HG02642 (cell line): ENCODE results near the gene SNCA.

Experiments
- ATAC-seq: cut with Tn5 transposase; IDR thresholded peaks from one replicate; pipeline ENCODE4 v1.9.1; 2021; ENCODE audit warnings: mild to moderate bottlenecking; ENCODE audit not compliant: unreplicated experiment, poor library complexity

SNCA gene

GRCh38 chr4:89836897-89837384 lies at the start of gene SNCA:
Gene SNCA, minus strand, starts transcription at chr4:89837161. Its CDS starts 1,494 bp downstream, at chr4:89835667.
- peak; percentile 49 for ATAC-seq

GRCh38 chr4:89879215-89879614 lies 42.3 kb upstream of the SNCA start:
- no peak for ATAC-seq

- ATAC-seq = no peak
These were observed 41.6 kb upstream of the SNCA start for GRCh38 chr4:89878611-89879010.

GRCh38 chr4:89876548-89876947 lies 39.6 kb upstream of the SNCA start:
- ATAC-seq = no peak

- no peak for ATAC-seq
These were observed 34.2 kb upstream of the SNCA start for GRCh38 chr4:89871211-89871610.

- no peak for ATAC-seq
These were observed 32.1 kb upstream of the SNCA start for GRCh38 chr4:89868999-89869589.

GRCh38 chr4:89868276-89868675 lies 31.3 kb upstream of the SNCA start:
- ATAC-seq = no peak

- no peak for ATAC-seq
These were observed 26.6 kb upstream of the SNCA start for GRCh38 chr4:89863533-89863932.

- no peak for ATAC-seq
These were observed 24.0 kb upstream of the SNCA start for GRCh38 chr4:89860971-89861370.

- no peak for ATAC-seq
These were observed 18.3 kb upstream of the SNCA start for GRCh38 chr4:89855236-89855635.

- ATAC-seq = no peak
These were observed 10.8 kb upstream of the SNCA start for GRCh38 chr4:89847571-89848325.

GRCh38 chr4:89839558-89839957 lies 2.6 kb upstream of the SNCA start:
- ATAC-seq = no peak

GRCh38 chr4:89837993-89838390 lies 1.0 kb upstream of the SNCA start:
- no peak for ATAC-seq

- ATAC-seq = peak; percentile 39
These were observed 528 bp upstream of the SNCA start for GRCh38 chr4:89837385-89837992.

- ATAC-seq = no peak
These were observed 773 bp downstream of the SNCA start for GRCh38 chr4:89836031-89836745.

- ATAC-seq = no peak
These were observed 1.5 kb downstream of the SNCA start for GRCh38 chr4:89835413-89835812.

- ATAC-seq = no peak
These were observed 2.3 kb downstream of the SNCA start for GRCh38 chr4:89834486-89835209.

GRCh38 chr4:89829470-89830138 lies 7.4 kb downstream of the SNCA start:
- ATAC-seq = peak; percentile 92

GRCh38 chr4:89823416-89823815 lies 13.5 kb downstream of the SNCA start:
- no peak for ATAC-seq

- no peak for ATAC-seq
These were observed 15.3 kb downstream of the SNCA start for GRCh38 chr4:89821612-89822011.
